Measurements from ENCODE around the gene FAM13A.

The FAM13A gene

GRCh38 chr4:88725143-88725542 is 331.8 kb downstream of the FAM13A start:
- DNase-seq (ENCODE audit: low read depth in 1 of 2, low spot score in 1 of 2) = no peak

GRCh38 chr4:88724406-88724805 is 332.6 kb downstream of the FAM13A start:
- DNase-seq (ENCODE audit: low read depth in 1 of 2, low spot score in 1 of 2) = no peak

GRCh38 chr4:88722828-88723227 is 334.2 kb downstream of the FAM13A start:
- no peak for DNase-seq (ENCODE audit: low read depth in 1 of 2, low spot score in 1 of 2)

GRCh38 chr4:88722276-88722780 is 334.7 kb downstream of the FAM13A start:
- DNase-seq (ENCODE audit: low read depth in 1 of 2, low spot score in 1 of 2) = no peak

- DNase-seq (ENCODE audit: low read depth in 1 of 2, low spot score in 1 of 2) = no peak
Observed at GRCh38 chr4:88720451-88721428, 336.2 kb downstream of the FAM13A start.

GRCh38 chr4:88719381-88719780 is 337.6 kb downstream of the FAM13A start:
- DNase-seq (ENCODE audit: low read depth in 1 of 2, low spot score in 1 of 2) = no peak

GRCh38 chr4:88718098-88718497 is 338.9 kb downstream of the FAM13A start:
- no peak for DNase-seq (ENCODE audit: low read depth in 1 of 2, low spot score in 1 of 2)

GRCh38 chr4:88713782-88714181 is 343.2 kb downstream of the FAM13A start:
- DNase-seq (ENCODE audit: low read depth in 1 of 2, low spot score in 1 of 2) = no peak

GRCh38 chr4:88709989-88710388 is 347.0 kb downstream of the FAM13A start:
- DNase-seq (ENCODE audit: low read depth in 1 of 2, low spot score in 1 of 2) = no peak

GRCh38 chr4:88706574-88706973 is 350.4 kb downstream of the FAM13A start:
- DNase-seq (ENCODE audit: low read depth in 1 of 2, low spot score in 1 of 2) = no peak

GRCh38 chr4:88705805-88706492 is 351.0 kb downstream of the FAM13A start:
- no peak for DNase-seq (ENCODE audit: low read depth in 1 of 2, low spot score in 1 of 2)

- DNase-seq (ENCODE audit: low read depth in 1 of 2, low spot score in 1 of 2) = no peak
Observed at GRCh38 chr4:88705223-88705622, 351.8 kb downstream of the FAM13A start.

- no peak for DNase-seq (ENCODE audit: low read depth in 1 of 2, low spot score in 1 of 2)
Observed at GRCh38 chr4:88702782-88703181, 354.2 kb downstream of the FAM13A start.

- no peak for DNase-seq (ENCODE audit: low read depth in 1 of 2, low spot score in 1 of 2)
Observed at GRCh38 chr4:88698519-88698918, 358.5 kb downstream of the FAM13A start.

- DNase-seq (ENCODE audit: low read depth in 1 of 2, low spot score in 1 of 2) = peak; percentile 22 to 34
Observed at GRCh38 chr4:88697588-88698329, 359.2 kb downstream of the FAM13A start, which contains the start of gene NAP1L5. TSS of gene NAP1L5 (minus strand) at chr4:88697829. CDS start at chr4:88697754, 75 bp downstream.

GRCh38 chr4:88697141-88697540 is 359.8 kb downstream of the FAM13A start:
- no peak for DNase-seq (ENCODE audit: low read depth in 1 of 2, low spot score in 1 of 2)

- DNase-seq (ENCODE audit: low read depth in 1 of 2, low spot score in 1 of 2) = no peak
Observed at GRCh38 chr4:88696630-88697029, 360.4 kb downstream of the FAM13A start.

- no peak for DNase-seq (ENCODE audit: low read depth in 1 of 2, low spot score in 1 of 2)
Observed at GRCh38 chr4:88693792-88694191, 363.2 kb downstream of the FAM13A start.

- no peak for DNase-seq (ENCODE audit: low read depth in 1 of 2, low spot score in 1 of 2)
Observed at GRCh38 chr4:88690355-88690754, 366.6 kb downstream of the FAM13A start.

- DNase-seq (ENCODE audit: low read depth in 1 of 2, low spot score in 1 of 2) = no peak
Observed at GRCh38 chr4:88681209-88681608, 375.8 kb downstream of the FAM13A start.

All from stimulated activated CD4-positive, alpha-beta T cell treated with anti-CD3 and anti-CD28 coated beads, Interleukin-15, amount 100 ng/mL, for 1 hour (primary cell).